NCI-H82 treated with DMSO at 0.1 percent for 48 hours (cell line): Measurements from ENCODE around the gene SNTB2.
"Not testable (repeated sequence)": the region's sequence is repeated elsewhere in the genome, so short reads cannot be mapped to it uniquely, and the experiment has no call there.

Experiments used
- DNase-seq: peaks from one replicate; lab custom pipeline; 2025; ENCODE audit not compliant: unreplicated experiment; lab: John Stamatoyannopoulos, UW

Gene SNTB2

DNA sequence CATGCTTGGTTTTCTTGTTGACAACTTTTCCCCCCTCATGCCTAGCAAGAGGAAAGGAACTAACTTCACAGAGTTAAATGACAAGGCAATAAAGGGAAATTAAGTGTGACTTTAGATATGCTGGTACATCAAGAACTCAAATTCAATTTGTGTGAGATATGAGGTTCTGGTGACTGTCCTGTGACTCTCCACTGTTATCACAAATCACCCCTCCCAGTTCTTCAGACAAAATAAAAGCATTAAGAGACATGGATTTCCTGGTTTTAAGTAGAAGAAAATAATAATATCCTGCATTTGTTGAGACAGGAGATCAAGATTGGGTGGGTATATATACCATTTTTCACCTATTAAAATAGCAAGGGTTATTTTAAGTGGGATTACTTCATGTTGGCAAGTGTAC lies 46.2 kb downstream of the SNTB2 start:
- DNase-seq: no peak

DNA sequence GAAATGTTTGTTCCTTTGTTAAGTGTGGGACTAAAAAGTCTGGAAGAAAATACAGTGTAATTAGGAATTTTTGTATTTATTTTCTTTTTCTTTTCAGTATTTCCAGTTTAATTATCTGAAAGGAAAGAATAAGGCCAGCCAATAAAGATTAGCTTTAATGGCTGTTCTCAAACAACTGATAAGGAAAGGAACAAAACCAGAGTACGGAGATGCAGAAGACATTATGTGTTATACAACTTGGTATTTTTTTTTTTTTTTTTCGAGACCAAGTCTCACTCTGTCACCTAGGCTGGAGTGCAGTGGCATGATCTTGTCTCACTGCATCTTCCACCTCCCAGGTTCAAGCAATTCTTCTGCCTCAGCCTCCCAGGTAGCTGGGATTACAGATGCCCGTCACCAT lies 47.5 kb downstream of the SNTB2 start:
- DNase-seq: no peak

- no peak for DNase-seq
Measured at GRCh38 chr16:69236319-69236718, 49.4 kb downstream of the SNTB2 start.

- no peak for DNase-seq
Measured at GRCh38 chr16:69237296-69237695, 50.3 kb downstream of the SNTB2 start.

DNA sequence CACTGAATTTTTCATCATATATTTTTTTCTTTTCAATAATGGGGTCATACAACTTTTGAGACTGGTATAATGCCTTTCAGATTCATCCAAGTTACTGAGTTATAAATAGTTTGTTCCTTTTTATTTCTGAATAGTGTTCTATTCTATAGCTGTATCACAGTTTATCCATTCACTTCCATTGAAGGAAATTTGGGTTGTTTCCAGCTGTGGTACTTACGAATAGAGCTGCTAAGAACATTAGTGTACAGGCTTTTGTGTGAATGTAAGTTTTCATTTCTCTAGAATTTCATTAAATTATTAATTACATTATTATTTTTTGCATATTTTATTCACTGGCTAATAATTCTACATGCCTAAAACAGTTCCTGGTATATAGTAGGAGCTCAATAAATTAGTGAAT lies 52.9 kb downstream of the SNTB2 start:
- no peak for DNase-seq

- DNase-seq: no peak
Measured at GRCh38 chr16:69240331-69240730, 53.4 kb downstream of the SNTB2 start.

- DNase-seq: no peak
Measured at GRCh38 chr16:69241926-69242325, 55.0 kb downstream of the SNTB2 start.

DNA sequence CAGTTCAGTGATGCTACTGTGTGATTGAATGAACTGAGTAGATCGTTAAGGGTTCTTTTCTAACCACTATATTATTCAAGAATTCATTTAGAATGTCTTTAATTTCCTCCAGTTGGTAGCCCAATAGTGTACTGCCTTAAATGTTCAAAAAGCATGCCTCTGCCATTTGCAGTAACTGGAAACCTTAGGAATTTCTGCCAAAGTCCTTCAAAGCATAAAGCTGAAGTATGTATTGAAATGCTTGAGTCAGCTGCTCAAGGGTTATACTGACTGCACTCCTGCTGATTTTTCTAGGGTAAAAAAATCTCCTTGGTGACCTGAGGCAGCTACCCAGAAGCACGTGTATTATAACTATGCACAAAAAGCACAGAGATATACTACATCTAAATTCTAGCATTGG lies 56.5 kb downstream of the SNTB2 start:
- no peak for DNase-seq

GRCh38 chr16:69244336-69244735 lies 57.4 kb downstream of the SNTB2 start:
- DNase-seq: no peak

GRCh38 chr16:69250081-69250480 lies 63.1 kb downstream of the SNTB2 start:
- DNase-seq: no peak

DNA sequence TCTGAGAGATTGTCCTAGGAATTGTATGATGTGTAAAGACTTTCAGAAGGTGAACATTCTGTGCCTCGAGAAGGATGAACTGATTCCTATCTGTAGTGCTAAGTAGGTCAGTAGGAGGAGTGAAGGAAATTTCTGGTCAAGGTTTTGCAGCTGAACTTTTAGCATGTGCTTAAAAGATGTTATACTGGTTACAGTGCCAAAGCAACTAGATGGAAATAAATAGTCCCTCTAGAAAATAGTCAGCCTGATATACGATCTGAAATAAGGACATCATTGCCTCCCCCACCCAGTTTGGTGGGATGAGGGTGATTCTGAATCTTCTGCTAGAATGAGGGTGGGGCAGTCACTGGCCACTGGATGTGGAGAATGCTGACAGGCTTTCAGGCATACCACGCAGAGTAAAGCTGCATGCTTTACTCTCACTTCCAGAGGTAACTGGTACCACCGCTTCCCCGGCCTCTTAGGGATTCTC lies 66.9 kb downstream of the SNTB2 start:
- no peak for DNase-seq

- not testable (repeated sequence) for DNase-seq
Measured at GRCh38 chr16:69259428-69259764, 72.4 kb downstream of the SNTB2 start.

DNA sequence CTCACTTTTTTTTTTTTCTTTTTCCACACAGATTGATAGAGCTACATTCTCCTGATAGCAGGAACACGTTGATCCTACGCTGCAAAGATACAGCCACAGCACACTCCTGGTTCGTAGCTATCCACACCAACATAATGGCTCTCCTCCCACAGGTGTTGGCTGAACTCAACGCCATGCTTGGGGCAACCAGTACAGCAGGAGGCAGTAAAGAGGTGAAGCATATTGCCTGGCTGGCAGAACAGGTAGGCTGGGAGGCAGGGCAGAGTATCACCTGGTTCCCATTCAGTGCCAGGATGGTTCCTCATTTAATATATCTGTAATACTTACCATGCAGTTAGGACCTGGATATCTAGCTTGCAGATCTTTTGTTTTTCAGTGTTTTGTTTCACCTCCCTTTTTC lies 73.1 kb downstream of the SNTB2 start:
- DNase-seq: no peak

DNA sequence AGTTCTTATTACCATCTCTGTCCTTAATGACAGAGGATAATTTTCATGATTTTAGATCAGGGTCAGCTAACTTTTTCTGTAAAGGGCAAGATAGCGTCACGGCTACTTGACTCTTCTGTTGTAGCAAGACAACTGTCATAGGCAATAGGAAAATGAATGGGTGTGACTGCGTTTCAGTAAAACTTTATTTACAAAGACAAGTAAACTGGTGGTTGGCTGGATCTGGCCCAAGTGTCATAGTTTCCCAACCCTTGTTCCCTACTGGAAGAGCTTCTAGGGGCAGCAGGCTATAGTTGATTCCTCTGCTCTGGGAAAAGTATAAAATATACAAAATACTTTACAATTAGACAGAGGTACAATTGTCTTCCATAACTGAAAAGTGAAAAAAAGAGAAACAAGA lies 73.5 kb downstream of the SNTB2 start:
- DNase-seq: no peak

- DNase-seq: no peak
Measured at GRCh38 chr16:69266334-69267063, 79.5 kb downstream of the SNTB2 start.

DNA sequence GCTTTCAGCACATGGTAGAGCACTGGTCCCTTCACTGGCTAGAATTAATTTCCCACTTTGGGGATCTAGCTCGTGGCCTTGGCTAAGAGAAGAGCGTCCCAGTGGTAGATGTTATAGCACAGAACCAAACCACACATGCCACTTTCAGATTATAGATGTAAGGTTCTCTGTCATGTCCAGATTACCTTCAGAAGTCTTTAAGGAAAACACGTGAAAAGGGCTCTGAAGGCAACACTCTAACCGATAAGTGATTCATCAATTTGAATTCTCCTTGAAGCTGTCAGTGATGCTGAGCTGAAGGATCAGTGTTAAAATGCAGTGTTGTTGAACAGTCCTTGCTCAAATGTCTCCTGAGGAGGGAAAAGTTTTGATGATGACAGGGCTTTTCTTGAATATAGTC lies 80.7 kb downstream of the SNTB2 start:
- DNase-seq: no peak

DNA sequence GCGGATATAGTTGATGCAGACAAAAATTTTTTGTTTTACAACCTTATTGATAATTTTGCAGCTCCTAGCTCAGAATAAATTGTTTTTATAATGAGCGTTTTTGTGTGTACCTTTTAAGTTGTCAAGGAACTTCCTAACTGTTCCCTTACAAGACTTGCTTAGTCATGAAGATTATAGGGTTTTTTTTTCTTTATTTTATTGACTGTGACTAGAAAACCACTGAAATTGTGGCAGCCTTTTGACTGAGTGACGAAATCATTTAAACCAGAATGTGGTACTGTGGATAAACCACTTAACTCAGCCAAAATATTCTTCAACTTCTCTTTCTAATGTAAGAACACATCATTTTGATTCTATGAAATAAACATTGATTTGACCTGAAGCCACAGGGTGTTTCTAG lies 83.4 kb downstream of the SNTB2 start:
- DNase-seq: no peak

DNA sequence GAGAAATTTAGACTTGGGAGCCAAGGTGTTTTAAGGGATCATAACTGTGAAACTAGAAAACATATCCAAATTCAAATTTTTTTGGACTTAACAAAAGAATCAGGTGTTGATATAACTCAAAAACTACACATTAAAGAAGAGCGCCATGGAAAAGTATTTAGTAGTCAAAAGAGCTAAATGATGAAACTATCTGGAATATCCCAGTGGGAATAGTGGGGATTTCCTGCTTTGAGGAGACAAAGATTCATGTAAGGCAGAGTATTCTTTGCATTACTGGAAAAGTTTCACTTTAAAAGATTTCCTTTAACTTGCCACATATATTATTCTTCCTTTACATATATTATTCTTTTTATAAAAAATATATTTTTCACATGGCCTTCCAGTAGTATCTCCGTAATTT lies 83.9 kb downstream of the SNTB2 start:
- DNase-seq: no peak

- no peak for DNase-seq
Measured at GRCh38 chr16:69273009-69273408, 86.0 kb downstream of the SNTB2 start.

- no peak for DNase-seq
Measured at GRCh38 chr16:69274699-69275235, 87.8 kb downstream of the SNTB2 start.

- no peak for DNase-seq
Measured at GRCh38 chr16:69276148-69277115, 89.5 kb downstream of the SNTB2 start.

DNA sequence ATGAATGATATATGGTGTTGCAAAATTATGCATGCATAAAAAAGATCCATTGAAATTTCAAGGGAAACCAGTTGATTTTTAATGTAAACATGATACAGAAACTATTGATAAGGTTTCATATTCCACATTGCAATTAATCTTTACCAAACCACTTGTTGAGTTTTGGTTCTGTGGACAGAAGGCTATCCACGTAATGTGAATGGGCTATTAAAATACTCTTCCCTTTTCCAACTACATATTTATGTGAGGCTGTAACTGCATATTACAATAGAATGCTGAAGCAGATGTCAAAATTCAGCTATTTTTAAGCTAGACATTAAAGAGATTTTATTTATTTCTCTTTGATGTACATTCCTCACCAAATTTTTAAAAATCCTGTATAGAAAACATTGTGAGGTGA lies 90.4 kb downstream of the SNTB2 start:
- no peak for DNase-seq
